Measurements from ENCODE around the gene CAVIN2. TPM values are rescaled to one million over a fixed set of nuclear protein-coding genes. Genes with fewer than 3 reads are reported as not detected.

Gene CAVIN2
- total RNA-seq, 8 experiments from 2014 or later: 0.05 to 9.5 (median 0.35) TPM; not detected in 2

DNA sequence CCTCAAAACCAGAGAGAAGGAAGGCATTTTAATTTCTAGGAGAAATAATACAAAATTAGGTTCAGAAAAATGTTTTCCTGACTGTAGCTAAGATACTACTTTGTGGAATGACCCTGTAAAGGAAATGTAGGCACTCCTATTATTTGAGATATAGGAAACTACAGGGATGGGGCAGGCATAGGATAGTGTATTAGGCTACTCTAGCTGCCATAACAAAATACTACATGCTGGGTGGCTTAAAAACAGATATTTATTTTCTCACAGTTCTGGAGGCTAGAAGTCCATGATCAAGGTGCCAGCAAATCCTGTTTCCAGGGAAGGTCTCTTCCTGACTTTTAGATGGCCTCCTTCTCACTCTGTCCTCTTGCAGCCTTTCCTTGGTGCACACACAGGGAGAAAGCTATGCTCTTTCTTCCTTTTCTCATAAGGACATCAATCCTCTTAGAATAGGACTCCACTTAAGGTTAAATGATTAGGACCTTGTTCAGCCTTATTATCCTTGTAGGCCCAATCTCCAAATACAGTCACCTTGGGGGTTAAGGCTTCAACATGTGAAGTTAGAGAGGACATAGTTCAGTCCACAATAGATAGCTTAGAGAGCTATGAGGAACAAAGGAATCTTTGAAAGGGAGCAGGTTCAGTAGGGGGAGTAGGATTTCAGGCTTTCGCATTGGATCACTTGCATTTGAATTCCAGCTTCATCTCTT, 14.0 kb upstream of the CAVIN2 start:
- Histone ChIP-seq H3K4me3 (no peak overlapping the region), H3K27ac (no peak overlapping the region), H3K4me1 (replicated peaks in 1 of 2) (no peaks in the 10 kb centered on the region)
- 80 to 88% (median 88%) methylated on average over 1 of the region's 1 CpG; no CpG with 5 or more reads in 7 of the 10 experiments for WGBS, 10 experiments
- in situ Hi-C loops (cut with MboI; ENCODE audit: low pct_unique_long_range_greater_than_20kb in 2 of 9, low sequenced_read_pairs in 9 of 9, unreplicated experiment in 9 of 9): no loop called here
- no peak for ATAC-seq (replicated peaks in 6 of 8)

DNA sequence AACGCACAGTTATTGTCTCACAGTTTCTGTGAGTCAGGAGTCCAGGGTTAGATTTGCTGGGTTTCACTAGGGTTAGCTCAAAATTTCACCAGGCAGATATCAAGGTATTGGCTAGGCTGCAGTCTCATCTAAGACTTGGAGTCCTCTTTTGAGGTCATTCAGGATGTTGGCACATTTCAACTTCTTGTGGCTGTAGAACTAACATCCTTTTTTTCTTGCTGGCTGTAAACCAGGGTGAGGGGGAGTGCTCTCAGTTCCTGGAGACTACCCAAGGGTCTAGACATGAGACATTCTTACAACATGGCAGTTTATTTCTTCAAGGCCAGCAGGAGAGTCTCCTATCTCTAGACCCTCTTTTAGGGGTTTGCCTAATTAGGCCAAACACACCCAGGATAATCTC, 12.8 kb upstream of the CAVIN2 start:
- WGBS, 10 experiments: 75 to 100% (median 100%) methylated on average over 1 of the region's 1 CpG; no CpG with 5 or more reads in 2 of the 10 experiments
- in situ Hi-C loops (cut with MboI; ENCODE audit: low pct_unique_long_range_greater_than_20kb in 2 of 9, low sequenced_read_pairs in 9 of 9, unreplicated experiment in 9 of 9): no loop called here
- no peak overlapping the region for H3K4me3 ChIP-seq
- ATAC-seq (replicated peaks in 6 of 8): no peak
- H3K4me1 ChIP-seq (replicated peaks in 1 of 2): peaks cover 0 to 7% of the 10 kb centered on the region in 2 donors
- no peak overlapping the region for H3K27ac ChIP-seq

DNA sequence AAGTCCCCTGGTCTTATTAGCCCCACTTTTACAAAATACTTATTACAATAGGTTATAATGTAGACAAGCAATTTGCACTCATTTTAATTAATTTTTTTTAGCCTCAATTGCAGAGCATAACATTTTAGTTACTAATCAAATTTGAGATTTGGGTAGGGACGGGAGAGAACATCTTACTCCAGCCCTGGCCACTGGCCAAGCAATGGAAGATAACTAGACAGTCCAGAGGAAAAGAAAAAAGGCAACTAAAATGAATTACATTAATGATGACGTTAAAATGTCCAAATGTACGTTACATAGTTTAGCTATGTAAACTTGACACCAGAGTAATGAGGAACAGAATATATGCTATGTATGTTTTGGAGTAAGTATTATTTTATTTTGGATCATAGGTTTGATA, 11.0 kb upstream of the CAVIN2 start:
- no peak overlapping the region for H3K27ac ChIP-seq
- in situ Hi-C loops (cut with MboI; ENCODE audit: low pct_unique_long_range_greater_than_20kb in 2 of 9, low sequenced_read_pairs in 9 of 9, unreplicated experiment in 9 of 9): no loop called here
- 49 to 100% (median 94%) methylated on average over 1 to 3 of the region's 3 CpGs for WGBS, 10 experiments
- ATAC-seq (replicated peaks in 6 of 8): no peak
- H3K4me3 ChIP-seq: no peak overlapping the region
- peaks cover 0 to 7% of the 10 kb centered on the region in 2 donors for H3K4me1 ChIP-seq (replicated peaks in 1 of 2)

DNA sequence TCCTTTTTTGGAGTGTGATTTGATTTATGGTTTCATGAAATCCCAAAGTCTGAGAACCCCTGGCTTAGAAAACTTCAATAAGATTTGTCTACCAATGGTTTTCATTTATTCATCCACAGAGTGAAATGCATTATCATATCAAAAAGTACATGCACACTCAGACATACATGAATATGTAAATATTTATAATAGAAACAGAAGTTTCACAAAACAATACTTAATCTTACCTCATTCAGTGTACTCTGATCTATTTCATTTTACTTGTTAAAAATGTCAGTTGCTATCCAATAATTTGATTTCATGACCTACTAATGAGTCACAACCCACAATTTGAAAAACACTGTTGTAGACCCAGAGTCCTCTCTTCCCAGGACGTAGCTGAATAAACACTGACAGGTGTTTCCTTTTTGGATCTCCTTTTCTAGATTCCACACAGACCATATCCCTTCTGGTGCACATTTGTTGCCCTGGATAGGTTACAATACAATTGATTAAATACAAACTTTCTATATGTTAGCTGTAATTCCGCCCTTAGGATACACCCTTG, 10.4 kb upstream of the CAVIN2 start:
- WGBS, 10 experiments: 30 to 100% (median 78%) methylated on average over 1 to 2 of the region's 2 CpGs; no CpG with 5 or more reads in 1 of the 10 experiments
- ATAC-seq (replicated peaks in 6 of 8): peak in 3 of 8 experiments; percentile 79 to 92 (median 87)

DNA sequence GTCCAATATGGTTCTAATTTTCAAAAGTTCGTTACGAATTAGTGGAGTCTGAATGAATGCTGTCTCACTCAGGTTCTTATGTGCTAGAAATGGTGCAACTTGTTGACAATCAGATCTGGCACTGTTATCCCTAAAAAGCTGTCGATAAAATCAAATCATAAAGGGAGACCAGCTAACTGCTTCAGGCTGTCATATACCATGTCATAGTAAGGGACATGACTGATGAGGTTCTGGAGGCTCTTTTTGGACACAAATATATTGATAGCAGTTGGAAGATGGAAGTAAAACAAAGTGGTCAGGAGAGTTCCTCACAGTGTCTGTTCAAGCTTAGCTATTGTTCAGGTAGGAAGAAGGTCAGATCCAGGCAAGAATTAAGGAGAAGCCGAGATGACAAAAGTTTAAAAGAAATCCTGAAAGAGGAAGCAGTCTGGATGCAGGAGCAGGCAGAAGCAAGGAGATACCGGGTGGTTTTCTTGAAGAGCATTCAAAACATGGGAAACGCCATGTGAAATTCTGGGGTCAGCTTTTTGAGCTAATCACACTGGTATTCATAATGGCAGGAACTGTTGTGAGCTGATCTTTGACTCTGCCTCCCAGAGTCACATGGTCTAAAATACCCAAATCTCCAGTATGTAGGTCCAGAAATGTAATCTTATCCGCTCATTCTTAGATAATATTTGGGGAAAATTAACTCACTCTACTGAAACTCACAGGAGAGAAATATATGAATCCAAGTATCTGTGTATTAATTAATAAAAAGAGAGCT, 9.4 kb upstream of the CAVIN2 start:
- WGBS, 10 experiments: 83 to 100% (median 95%) methylated on average over 2 to 7 of the region's 7 CpGs
- Histone ChIP-seq H3K4me3 (no peak overlapping the region), H3K4me1 (replicated peaks in 1 of 2) (peaks cover 0 to 7% of the 10 kb centered on the region in 2 donors), H3K27ac (no peak overlapping the region)
- in situ Hi-C loops (cut with MboI; ENCODE audit: low pct_unique_long_range_greater_than_20kb in 2 of 9, low sequenced_read_pairs in 9 of 9, unreplicated experiment in 9 of 9): no loop called here
- no peak for ATAC-seq (replicated peaks in 6 of 8)

More for the DNA sequence above, 10.4 kb upstream of the CAVIN2 start:
- Histone ChIP-seq H3K4me1 (replicated peaks in 1 of 2) (peaks cover 0 to 7% of the 10 kb centered on the region in 2 donors), H3K27ac (no peak overlapping the region), H3K4me3 (no peak overlapping the region)
- in situ Hi-C loops (cut with MboI; ENCODE audit: low pct_unique_long_range_greater_than_20kb in 2 of 9, low sequenced_read_pairs in 9 of 9, unreplicated experiment in 9 of 9): no loop called here

DNA sequence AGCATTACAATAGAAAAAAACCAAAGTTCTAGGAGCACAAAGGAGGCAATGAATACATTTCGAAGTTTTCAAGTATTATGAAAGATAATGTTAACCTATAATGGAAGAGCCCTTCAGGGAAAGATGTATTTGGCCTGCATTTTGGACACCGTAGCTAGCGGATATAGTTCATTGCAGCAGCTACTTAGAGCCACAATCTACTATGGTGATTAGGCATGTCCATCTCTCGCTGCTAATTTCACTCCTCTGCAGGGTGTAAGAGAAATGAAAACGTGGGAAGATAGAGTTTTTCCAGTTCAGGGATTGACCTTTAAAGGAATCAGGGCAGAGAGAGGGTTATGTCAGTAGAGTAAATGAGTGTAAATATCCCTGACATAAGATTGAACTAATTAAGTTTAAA, 8.5 kb upstream of the CAVIN2 start:
- in situ Hi-C loops (cut with MboI; ENCODE audit: low pct_unique_long_range_greater_than_20kb in 2 of 9, low sequenced_read_pairs in 9 of 9, unreplicated experiment in 9 of 9): no loop called here
- H3K4me1 ChIP-seq (replicated peaks in 1 of 2): peaks cover 0 to 7% of the 10 kb centered on the region in 2 donors
- no peak overlapping the region for H3K27ac ChIP-seq
- WGBS, 10 experiments: 64 to 100% (median 83%) methylated on average over 2 to 5 of the region's 5 CpGs; no CpG with 5 or more reads in 1 of the 10 experiments
- no peak overlapping the region for H3K4me3 ChIP-seq
- no peak for ATAC-seq (replicated peaks in 6 of 8)

DNA sequence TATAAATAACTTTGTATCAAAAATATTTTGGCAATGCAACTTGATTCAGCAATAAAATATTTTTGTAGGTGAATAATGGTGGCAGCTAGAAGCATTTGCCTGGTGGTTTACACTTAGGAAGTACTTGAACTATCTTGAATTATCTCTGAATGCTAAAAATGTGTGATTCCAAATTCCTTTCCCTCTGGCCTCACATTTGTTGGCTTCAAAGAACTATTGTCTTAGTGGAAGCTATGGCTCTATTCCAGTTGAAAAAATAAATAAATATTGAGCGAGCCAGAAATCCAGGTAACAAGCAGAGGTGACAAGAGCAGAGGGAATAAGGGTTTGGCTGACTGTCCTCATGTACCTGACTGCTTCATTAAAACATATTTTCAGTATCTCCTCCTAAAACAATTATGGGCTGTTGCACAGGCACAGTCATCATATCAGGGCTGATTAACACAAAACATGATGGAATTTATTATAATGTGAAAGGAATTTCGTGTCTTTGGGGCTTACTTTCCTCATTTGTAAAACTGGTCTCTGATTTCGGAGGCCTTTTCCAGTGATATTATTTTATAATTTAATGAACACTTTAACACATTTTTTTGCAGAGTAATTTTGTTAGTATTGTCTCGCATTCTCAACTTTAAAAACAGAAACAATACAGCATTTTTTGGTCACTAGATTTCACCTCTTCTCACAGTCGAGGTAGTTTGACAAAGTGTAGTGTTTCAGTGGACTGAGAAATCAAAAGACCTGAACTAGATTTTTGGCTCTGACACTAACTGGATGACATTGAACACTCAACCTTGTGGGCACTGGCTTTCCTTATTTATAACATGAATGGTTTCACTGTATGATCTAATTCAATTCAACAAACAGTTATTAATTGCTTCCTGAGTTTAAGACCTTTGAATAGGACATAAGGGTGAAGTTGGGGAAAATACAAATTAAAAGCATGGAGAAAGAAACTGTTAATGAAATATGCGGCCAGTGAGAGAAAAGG, 7.8 kb upstream of the CAVIN2 start:
- WGBS, 10 experiments: 76 to 97% (median 89%) methylated on average over 4 to 6 of the region's 6 CpGs; no CpG with 5 or more reads in 1 of the 10 experiments
- no peak for ATAC-seq (replicated peaks in 6 of 8)
- H3K4me1 ChIP-seq (replicated peaks in 1 of 2): peaks cover 0 to 7% of the 10 kb centered on the region in 2 donors
- no peak overlapping the region for H3K27ac ChIP-seq
- in situ Hi-C loops (cut with MboI; ENCODE audit: low pct_unique_long_range_greater_than_20kb in 2 of 9, low sequenced_read_pairs in 9 of 9, unreplicated experiment in 9 of 9): no loop called here
- no peak overlapping the region for H3K4me3 ChIP-seq

DNA sequence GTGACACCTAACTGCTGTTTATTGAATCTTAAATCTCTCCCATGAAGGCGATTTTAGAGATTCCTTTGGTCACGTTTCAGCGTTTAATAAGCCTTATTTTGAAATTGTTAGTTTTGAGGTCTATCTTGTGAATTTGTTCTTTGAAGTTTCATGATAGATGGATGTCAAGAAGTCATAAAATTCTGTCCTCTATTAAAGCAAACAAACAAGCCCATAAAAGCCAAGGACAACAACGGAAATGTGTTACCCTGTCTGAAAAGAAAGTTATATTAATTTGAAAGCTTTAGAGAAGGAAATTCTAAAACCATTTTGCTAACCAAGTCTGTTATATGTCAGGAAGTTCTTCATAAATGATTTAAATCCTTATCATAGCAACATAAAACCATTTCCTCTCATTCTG, 7.0 kb upstream of the CAVIN2 start:
- 78 to 100% (median 91%) methylated on average over 1 to 4 of the region's 4 CpGs for WGBS, 10 experiments
- in situ Hi-C loops (cut with MboI; ENCODE audit: low pct_unique_long_range_greater_than_20kb in 2 of 9, low sequenced_read_pairs in 9 of 9, unreplicated experiment in 9 of 9): no loop called here
- Histone ChIP-seq H3K4me3 (no peak overlapping the region), H3K4me1 (replicated peaks in 1 of 2) (peaks cover 0 to 7% of the 10 kb centered on the region in 2 donors), H3K27ac (no peak overlapping the region)
- no peak for ATAC-seq (replicated peaks in 6 of 8)

DNA sequence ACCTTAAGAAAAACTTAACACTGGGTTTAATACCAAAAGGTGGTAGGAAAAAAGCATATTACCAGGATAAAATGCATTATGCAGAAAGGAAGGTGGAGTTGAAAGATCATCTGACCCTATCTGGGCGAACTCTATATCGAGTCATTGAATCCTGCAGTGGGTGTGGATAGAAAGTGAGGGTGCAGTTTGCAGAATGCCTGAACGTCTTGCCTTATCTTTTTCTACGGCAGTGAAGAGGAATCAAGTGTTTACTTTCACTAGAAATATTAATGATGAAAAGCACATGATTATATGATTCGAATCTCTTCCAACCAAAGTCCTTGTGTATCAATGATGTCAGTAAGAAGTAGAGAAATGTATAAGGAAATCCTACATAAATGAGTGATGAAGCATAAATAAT, 4.3 kb upstream of the CAVIN2 start:
- no peak overlapping the region for H3K4me3 ChIP-seq
- in situ Hi-C loops (cut with MboI; ENCODE audit: low pct_unique_long_range_greater_than_20kb in 2 of 9, low sequenced_read_pairs in 9 of 9, unreplicated experiment in 9 of 9): no loop called here
- 58 to 100% (median 86%) methylated on average over 1 to 5 of the region's 5 CpGs; no CpG with 5 or more reads in 1 of the 10 experiments for WGBS, 10 experiments
- peaks cover 1 to 7% of the 10 kb centered on the region in 2 donors for H3K4me1 ChIP-seq (replicated peaks in 1 of 2)
- no peak overlapping the region for H3K27ac ChIP-seq
- ATAC-seq (replicated peaks in 6 of 8): no peak

DNA sequence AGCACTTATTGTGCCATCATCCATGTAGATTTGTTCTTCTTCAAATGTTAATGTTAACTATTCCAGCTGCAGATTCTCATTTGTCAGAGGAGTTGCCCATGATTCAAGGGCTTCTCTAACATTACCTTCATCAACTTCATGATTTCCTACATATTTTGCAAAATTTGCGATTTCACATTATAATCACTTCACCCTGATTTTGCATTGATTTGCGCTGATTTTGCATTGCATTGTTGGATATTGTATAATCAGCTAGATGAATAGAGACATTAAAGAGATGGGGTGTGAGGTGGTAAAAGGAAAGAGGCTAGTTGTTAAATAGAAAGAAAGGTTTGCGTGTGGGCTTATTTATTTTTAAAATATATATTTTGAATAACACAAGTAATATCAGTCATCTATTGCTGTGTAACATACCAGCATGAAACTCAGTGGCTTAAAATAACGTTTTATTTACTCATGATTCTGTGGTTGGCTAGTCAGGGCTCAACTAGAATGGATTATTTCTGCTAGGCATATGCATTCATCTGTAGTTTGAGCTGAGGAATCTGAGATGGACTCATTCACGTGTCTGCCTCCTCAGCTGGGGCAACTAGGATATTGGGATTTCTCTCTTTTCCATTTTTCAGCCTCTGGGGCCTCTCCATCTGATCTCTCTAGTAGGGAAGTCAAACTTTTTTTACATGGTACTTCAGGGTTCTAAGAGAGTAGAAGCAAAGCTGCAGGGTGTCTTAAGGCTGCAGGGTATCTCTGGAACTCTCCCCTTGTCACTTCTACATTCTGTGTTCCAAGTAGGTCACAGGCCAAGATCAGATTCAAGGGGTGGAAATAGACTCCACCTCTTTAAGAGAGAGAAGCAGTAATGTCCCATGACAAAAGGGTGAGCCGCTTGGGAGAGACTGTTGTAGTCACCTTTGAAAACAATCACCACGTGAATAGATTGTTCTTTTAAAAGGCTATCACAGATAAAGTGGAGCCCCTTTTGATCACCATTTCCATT, 2.2 kb upstream of the CAVIN2 start:
- Histone ChIP-seq H3K27ac (no peak overlapping the region), H3K4me3 (no peak overlapping the region), H3K4me1 (replicated peaks in 1 of 2) (peaks cover 0 to 6% of the 10 kb centered on the region in 2 donors)
- no peak for ATAC-seq (replicated peaks in 6 of 8)
- in situ Hi-C loops (cut with MboI; ENCODE audit: low pct_unique_long_range_greater_than_20kb in 2 of 9, low sequenced_read_pairs in 9 of 9, unreplicated experiment in 9 of 9): no loop called here
- 57 to 100% (median 84%) methylated on average over 1 to 7 of the region's 7 CpGs for WGBS, 10 experiments

DNA sequence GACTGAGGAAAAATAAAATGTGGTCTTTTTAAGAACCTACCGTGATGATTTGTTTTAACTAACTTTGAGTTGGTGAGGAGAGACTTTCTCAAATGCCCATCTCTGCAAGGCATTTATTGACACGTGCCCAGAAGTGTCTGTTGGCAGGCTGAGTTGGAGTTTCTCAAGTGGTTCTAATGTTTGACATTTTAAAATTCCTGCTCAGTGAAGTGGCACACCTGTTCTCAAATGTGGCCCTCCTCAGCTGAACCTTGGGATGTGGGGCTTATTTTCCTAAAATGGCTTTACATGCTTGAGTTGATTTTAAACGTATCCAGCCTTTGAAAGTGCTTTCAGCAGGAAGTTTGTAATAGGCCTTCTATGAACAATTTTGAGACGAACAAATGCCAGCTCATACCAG, 876 bp upstream of the CAVIN2 start:
- ATAC-seq (replicated peaks in 6 of 8): no peak
- WGBS, 10 experiments: 52 to 100% (median 75%) methylated on average over 1 to 4 of the region's 4 CpGs; no CpG with 5 or more reads in 1 of the 10 experiments
- in situ Hi-C loops (cut with MboI; ENCODE audit: low pct_unique_long_range_greater_than_20kb in 2 of 9, low sequenced_read_pairs in 9 of 9, unreplicated experiment in 9 of 9): no loop called here
- no peak overlapping the region for H3K4me3 ChIP-seq
- H3K27ac ChIP-seq: no peak overlapping the region
- H3K4me1 ChIP-seq (replicated peaks in 1 of 2): peaks cover 0 to 6% of the 10 kb centered on the region in 2 donors
